T1000 (cell line): Measurements from ENCODE around the gene BANF1.
"Not testable (repeated sequence)": the region's sequence is repeated elsewhere in the genome, so short reads cannot be mapped to it uniquely, and the experiment has no call there.

Experiments used
- DNase-seq: peaks from one replicate; lab custom pipeline; 2025; ENCODE audit warnings: mixed read lengths; lab: John Stamatoyannopoulos, UW

The BANF1 gene

GRCh38 chr11:66011239-66011784, 9.0 kb downstream of the BANF1 start:
- DNase-seq, result no peak

DNA sequence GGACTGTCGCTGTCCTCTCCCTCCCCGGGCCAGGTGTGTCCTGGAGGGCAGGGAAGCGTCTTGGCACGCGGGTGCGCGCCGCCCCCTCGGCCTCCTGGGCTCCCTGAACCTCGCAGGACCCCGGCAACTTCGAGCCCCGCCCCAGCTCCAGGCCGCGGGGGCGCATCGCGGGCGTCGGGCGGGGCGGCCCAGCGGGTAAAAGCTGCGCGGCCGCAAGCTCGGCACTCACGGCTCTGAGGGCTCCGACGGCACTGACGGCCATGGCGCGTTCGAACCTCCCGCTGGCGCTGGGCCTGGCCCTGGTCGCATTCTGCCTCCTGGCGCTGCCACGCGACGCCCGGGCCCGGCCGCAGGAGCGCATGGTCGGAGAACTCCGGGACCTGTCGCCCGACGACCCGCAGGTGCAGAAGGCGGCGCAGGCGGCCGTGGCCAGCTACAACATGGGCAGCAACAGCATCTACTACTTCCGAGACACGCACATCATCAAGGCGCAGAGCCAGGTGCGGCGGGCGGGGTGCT, 9.5 kb downstream of the BANF1 start, which contains the start of gene CST6:
CST6 (plus strand) TSS at position 224 of the 519 bp plus-strand sequence; CDS start at position 261, 37 bp downstream.
- no peak for DNase-seq

DNA sequence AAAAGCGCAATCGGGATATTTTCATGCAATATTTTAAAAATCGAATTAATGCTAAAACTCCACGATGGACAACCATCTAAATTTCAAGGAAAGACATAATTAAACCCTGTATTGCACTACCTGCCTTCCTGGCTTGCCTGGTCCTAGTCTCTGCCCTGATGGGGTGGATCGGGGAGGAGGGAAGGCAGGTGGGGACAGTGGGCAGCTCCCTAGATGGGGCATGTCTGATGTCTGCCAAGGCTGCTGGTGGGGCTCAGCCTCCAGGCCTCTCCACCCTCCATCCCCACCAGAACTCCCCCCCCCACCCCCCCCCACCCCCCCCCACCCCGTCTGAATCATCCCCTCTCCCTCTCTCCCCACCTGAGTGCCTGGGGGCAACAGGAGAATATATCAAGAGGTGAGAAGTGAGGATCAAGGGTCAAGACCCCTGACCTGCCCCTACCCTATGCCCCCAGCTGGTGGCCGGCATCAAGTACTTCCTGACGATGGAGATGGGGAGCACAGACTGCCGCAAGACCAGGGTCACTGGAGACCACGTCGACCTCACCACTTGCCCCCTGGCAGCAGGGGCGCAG, 10.2 kb downstream of the BANF1 start:
- DNase-seq, result no peak

DNA sequence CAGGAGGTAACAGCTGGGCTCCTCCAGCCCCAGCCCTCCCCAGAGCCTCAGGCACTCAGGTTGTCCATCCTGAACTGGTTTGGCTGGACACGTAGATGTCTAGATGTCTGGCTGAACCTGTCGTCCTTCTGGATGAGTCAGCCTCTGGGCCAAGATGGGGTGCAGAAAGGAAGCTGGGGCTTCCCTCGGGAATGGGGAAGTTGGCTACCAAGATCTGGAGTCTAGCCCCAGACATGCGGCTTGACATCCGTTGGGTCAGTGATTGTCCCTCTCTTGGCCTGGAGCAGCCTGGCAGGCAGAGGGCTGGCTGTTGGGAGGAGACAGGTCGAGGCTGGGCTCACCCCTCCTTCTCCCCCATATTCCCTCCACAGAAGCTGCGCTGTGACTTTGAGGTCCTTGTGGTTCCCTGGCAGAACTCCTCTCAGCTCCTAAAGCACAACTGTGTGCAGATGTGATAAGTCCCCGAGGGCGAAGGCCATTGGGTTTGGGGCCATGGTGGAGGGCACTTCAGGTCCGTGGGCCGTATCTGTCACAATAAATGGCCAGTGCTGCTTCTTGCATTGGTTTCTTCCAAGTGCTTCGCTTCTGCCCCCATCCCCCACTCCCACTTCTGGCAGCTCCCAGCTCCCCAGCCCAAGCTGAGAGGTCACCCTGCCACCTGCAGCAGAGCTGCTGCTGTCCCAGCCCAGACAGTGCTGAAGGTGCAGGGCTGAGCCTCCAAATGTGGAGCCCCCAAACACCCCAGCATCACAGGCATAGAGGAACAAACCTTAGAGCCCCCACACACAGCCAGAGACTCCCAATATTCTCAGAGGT, 10.9 kb downstream of the BANF1 start:
- DNase-seq, result no peak

- DNase-seq, result no peak
These were observed 11.4 kb downstream of the BANF1 start for GRCh38 chr11:66013762-66014100.

- no peak for DNase-seq
These were observed 12.6 kb downstream of the BANF1 start for GRCh38 chr11:66014804-66015453.

DNA sequence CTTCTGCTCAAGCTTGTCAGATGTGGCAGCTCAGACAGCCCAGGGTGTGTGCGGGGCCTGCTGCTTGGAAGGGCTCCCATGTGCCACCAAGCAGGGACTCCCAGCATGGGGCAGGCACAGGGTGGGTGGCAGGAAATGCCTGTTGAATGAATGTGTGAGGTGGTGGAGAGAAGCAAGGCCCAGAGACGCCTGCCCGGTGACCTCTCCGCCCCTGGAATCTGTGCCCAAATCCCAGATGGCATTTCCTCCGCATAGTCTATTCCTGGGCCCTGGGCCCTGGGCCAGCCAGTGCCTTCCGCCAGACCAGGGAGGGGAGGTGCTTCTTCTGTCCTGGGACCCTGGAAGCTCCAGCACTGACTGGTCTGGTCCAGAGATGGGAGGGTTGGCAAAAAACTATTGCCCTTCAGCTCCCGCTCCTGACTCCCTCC, 13.2 kb downstream of the BANF1 start:
- DNase-seq, result no peak

DNA sequence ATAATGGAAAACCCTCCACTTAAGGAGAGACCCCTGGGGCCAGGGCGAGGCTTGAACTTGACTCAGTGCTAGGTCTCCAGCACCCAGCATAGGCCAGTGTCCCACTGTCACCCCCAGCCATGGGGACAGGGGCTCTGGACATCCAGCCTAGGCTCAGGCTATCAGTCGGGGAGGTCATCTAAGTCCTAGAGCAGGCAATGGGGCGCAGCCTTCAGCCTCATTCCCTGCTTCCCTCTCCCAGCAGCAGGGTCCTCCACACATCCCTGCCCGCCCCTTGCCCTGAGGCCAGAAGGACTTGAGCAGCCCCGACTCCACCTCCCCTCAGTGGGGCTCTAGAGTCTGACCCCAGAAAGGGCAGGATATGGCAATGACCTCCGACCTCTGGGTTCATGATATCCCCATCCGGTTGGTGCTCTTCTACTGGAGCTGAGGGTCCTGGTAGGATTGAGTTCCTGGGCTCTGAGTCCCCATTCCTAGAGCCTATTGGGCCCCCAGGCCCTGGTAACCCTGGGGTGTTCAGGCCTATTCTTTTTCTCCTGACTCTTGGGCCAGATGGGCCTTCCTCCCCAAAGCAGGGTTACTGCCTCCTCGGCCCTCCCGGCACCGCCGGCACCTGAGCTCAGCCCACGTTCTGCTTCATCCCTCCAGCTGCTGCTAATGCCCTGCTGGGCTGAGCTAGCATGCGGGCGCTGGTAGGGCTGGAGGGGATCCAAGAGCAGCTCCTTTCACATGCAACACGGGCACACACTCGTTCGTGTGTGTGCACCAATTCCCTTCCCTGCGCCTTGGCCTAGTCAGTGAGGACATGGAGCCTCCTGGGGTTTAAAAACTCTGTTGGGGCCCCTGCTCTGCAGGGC, 13.9 kb downstream of the BANF1 start:
- no peak for DNase-seq

DNA sequence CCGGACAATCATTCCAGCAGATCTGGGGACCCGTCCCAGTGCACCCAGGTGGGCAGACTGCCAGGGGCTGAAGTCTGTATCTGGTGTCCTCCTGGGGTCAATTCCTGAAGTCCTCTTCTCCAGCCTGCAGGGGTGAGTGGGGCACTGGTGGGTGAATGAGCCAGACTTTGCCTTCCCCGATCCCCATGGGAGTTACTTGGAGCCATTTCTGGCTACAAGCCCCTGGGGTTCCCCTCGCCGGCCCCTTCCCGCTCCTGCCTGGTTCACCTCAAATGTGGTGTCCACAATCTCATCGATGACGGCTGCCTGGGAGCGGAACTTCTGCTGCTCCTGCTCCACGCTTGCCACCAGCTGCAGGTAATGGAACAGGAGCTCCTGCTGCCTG, 14.5 kb downstream of the BANF1 start:
- DNase-seq, result no peak

DNA sequence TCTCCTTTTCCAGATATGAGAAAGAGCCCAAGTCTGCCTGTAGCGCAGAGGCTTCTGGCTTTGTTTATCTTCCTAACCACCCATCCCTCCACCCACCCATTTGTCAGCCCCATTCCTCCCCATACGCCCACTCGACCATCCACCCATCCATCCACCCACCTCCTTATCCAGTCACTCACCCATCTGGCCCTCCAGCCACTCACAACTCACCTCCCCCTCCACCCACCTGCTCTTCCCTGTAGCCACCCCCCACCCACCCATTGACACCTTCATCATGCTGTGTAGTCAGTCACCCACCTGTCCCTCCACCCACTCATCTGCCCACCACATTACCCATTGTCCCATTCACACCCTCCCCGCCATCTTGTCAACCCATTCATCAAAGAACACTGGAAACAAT, 15.0 kb downstream of the BANF1 start:
- DNase-seq, result no peak

GRCh38 chr11:66020212-66020611, 17.9 kb downstream of the BANF1 start:
- DNase-seq, result no peak

GRCh38 chr11:66020618-66021357, 18.5 kb downstream of the BANF1 start:
- peak; percentile 57 for DNase-seq

DNA sequence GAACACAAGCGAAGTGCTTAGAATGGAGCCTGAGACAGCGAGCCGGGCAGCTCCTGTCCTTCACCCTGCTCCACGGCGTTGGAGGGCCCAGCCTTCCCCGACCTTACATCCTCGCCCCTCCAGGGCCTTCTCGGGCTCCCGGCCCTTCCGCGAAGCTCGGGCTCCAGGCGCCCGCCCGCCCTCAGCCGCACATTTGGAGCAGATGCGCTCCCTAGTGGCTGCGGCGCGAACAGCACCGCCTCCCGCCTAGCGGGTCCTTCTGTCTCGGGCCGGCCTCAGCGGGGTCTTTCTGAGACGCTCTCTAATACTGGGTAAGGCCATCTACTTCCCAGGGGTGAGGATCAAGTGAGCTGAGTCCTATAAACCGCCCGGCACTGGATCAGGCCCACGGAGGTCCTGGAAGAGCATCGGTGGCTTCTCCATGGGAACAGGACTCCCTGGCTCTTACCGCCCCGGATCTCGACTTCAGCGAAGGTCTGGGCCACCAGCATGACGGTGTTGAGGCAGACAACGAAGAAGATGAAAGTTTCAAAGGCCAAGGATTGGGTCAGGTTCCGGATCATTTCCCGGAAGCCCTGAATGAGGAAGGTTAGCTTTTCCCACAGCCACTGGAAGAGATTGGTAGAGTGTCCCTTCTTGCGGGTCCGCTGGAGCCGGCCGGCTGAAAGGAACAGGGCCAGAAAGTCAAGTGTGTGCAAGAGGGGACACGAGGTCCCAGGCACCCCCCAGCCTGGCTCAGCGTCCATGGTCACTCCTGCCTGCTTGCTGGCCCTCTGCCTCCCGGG, 20.3 kb downstream of the BANF1 start:
- DNase-seq, result peak; percentile 69

DNA sequence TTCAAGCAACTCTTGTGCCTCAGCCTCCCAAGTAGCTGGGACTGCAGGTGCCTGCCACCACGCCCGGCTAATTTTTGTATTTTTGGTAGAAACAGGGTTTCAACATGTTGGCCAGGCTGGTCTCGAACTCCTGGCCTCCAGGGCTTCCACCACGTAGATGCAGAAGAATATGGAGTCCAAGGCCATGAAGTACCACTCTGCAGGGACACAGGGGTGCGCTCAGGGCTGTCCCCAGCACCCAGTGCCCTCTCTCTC, 20.8 kb downstream of the BANF1 start:
- DNase-seq, result not testable (repeated sequence)

DNA sequence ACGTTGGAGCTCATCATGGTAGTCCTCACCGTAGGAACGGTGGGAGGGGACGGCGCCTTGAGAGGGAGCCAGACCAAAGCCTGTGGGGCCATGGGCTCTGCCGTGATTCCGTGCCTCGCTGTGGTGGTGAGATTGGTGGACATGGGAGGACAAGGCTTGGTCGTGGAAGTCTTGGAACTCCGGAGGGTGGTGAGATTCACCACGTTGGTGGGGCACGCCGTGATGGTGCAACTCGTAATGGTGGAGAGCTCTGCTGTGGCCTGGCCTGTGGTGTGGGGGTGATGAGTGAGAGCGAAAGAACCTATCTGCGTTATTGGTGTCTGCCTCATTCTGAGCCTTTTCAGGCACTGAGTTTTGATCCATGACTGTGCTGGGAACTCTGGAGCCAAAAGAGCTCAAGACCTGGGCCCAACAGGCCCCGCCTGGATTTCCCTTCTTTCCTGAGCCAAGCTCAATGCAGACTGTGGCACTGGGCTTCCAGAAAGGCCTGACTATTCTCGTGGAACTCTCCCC, 23.8 kb downstream of the BANF1 start, which contains the start of gene CATSPER1:
CATSPER1 (minus strand) TSS at position 463 of the 513 bp plus-strand sequence; CDS start at position 363, 100 bp downstream.
- no peak for DNase-seq

- no peak for DNase-seq
These were observed 30.8 kb downstream of the BANF1 start for GRCh38 chr11:66032957-66033735.

DNA sequence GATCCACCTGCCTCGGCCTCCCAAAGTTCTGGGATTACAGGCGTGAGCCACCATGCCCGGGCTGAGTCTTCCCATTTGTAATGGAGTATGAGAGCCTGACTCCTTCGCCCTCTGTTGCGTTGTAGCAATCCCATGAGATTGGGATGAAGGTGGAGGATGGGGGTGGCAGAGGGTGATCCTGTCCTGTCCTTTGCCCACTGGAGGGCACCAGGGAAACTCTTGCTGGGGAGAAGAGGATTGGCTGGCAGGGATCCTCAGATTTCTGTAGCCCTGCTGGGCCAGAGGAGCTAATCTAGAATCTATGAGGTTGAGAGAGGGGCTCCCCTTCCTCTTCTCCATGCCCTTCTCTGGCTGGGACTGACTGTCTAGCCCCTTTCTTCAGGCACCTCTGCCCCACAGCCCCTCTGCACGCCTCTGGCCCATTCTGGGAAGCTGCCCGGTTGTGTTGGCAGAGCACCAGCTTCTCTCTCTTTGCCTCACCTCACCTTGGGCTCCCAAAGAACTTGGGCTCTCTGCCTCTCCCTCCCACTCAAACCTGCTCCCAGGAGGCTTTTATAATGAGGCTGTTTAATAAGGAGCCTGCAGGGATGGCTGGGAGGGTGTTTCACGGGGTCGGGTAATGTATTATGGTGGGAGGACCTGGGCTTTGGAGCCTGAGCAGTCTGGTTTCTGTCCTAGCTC, 33.5 kb downstream of the BANF1 start:
- no peak for DNase-seq

DNA sequence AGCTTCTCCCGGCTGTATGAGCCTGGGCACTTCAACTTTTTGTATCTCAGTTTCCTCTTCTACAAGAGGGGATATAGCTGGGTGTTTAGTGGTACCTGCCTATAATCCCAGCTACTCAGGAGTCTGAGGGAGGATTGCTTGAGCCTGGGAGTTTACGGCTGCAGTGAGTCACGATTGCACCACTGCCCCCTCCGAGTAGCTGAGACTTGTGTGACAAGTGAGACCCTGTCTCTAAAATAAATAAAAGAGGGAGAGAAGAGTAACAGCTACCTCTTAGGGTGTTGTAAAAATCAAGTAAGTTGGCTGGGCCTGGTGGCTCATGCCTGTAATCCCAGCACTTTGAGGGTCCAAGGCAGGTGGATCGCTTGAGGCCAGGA, 34.0 kb downstream of the BANF1 start:
- DNase-seq, result no peak

GRCh38 chr11:66037327-66037726, 35.0 kb downstream of the BANF1 start:
- DNase-seq, result no peak
